ENCODE data around the gene PLIN5.
A peak's percentile ranks its signal among the peaks of the same experiment; 100 is the strongest.
"Not testable (repeated sequence)": the region's sequence is repeated elsewhere in the genome, so short reads cannot be mapped to it uniquely, and the experiment has no call there.

Gene PLIN5

DNA sequence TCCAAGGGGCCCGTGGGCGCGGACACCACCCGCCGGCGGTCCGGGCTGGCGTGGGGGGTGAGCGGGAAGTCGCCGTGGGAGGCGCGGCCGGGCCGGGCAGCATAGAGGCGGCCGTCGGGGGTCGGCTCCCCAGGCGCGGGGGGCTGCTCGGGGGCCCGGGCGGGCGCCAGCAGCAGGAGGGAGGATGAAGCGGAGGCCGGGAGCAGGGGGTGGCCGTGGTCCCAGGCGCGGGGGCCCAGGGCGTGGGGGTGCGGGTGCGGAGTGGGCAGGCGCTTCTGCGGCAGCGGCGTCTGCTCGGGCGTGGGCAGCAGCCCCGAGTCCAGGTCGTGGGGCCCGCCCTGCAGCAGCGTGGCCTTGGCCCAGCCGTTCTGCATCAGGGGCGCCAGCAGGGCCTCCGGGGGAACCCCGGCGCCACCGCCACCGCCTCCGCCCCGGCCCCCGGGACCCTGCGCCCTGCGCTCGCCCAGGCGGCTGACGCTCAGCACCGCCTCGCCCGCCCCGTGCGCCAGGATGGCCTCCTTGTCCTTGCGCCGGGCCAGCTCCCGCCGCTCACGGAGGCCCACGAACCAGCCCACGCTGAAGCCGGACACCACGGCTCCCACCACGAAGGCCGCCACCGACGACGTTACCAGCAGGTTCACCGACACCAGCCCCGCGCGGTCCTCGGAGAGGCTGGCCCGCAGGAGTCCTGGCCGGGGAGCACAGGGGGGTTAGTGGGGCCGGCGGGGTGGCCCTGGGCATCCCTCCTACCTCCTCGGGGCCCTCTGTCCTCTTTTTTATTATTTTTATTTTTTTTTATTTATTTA lies 9.0 kb upstream of the PLIN5 start:
- DNase-seq (ENCODE audit: low read depth), result no peak

DNA sequence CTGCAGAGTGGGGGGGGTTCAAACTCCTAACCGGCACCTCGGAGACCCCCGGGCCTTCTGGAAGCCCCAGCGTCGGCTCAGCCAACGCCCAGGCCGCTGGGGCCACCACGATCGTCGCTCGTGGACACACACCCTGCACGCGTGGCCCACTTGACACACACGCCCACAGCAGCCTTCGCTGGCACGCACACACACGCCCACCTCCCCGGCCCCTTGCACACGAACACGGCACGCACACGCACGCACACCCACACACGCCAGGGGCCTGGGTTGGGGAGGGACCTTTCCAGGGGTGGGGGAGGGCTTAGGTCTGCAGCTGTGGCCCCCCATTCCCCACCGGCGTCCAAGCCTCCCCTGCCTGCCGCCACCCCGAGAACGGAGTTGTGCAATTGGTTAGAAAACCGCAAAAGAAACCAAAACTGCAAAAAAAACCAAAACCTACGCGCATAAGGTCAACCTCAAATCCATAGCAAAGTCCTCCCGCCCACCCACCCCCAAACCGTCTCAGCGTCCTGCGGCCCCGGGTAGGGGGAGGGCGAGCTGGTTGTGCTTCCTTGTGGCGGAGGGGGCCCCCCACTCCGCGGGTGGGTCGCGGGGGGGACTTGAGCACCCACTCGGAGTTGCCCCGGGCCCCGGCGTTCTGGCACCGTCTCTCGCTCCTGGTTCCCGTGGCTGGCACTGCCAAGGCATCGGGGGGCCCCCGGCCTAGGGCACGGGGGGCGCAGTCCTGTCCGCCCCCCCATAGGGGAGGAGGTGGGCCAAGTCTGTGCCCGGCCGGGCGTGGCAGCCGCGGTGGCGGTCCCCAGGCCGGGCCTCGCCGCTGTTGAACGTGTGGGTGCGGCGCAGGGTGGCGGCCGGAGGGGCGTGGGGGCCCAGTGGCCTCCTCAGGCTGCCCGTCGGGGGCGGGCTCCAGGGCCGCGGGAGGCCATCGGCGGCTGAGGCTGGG lies 8.1 kb upstream of the PLIN5 start:
- DNase-seq (ENCODE audit: low read depth), result no peak

DNA sequence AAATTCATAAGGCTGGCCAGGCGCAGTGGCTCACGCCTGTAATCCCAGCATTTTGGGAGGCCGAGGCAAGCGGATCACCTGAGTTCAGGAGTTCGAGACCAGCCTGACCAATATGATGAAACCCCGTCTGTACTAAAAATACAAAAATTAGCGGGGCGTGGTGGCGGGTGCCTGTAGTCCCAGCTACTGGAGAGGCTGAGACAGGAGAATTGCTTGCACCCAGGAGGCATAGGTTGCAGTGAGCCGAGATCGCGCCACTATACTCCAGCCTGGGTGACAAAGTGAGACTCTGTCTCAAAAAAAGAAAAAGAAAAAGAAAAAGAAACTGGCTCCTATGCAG lies 6.8 kb upstream of the PLIN5 start:
- DNase-seq (ENCODE audit: low read depth), result not testable (repeated sequence)

DNA sequence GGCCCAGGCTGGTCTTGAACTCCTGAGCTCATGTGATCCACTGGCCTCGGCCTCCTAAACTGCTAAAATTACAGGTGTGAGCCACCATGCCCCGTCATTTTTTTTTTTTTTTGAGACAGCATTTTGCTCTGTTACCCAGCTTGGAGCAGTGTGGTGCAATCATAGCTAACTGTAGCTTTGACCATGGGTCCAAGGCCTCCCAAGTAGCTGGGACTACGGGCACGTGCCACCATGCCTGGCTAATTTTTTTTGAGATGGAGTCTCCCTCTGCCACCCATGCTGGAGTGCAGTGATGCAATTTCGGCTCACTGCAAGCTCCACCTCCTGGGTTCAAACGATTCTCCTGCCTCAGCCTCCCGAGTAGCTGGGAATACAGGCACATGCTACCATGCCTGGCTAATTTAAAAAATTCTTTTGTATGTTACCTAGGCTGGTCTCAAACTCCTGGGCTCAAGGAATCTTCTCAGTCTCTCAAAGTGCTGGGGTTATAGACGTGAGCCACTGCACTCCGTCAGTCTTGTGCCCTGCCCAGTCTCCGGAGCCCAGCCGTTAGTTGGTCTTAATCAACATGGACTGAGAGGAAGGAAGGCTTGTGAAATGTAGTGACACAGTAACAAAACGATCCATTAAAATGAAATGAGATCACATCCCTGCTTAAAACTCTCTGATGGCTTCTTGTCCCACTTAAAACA lies 6.2 kb upstream of the PLIN5 start:
- no peak for DNase-seq (ENCODE audit: low read depth)

DNA sequence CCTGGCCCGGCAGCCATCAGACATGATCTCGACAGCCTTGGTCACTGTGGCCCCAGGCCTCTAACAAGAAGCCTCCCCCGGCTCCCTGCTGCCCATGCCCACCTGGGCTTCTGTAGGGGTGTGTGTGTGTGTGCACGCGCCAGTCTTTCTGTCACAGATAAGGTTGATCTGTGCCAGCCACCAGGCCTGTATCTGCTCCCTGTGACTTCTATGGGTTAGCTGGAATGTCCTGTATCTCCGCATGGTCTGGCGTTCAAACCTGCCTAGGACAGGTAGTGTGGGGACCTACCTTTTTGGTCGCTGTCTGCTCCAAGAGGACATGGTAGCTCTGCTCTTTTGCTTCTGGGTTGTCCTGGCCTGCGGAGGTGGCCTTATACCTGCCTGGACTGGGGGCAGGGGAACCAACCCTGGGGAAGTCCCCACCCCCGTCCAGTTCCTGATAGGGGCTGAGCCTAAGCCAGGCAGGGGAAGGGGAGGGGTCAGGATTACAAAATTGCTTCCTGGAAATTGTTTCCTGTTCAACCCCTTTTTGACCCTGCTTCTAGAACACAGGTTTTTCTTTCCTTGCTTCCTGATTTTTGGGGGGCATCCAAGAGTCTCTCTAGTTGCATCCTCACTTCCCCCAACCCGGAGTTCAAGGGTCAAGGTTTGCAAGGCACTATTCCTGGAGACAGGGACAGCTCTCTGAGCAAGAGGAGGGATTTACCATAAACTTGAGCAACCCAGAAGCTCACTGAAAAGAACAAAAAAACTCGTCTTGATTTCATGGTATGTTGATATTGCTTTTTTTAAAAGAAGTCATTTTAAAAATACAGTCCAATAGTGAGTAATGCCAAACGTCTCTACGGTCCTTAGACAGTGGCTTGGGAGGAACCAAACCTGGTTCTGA lies 4.9 kb upstream of the PLIN5 start, which contains the start of gene LRG1:
LRG1 (minus strand) TSS at position 344 of the 889 bp plus-strand sequence; CDS start at position 321, 23 bp downstream.
- DNase-seq (ENCODE audit: low read depth), result no peak

DNA sequence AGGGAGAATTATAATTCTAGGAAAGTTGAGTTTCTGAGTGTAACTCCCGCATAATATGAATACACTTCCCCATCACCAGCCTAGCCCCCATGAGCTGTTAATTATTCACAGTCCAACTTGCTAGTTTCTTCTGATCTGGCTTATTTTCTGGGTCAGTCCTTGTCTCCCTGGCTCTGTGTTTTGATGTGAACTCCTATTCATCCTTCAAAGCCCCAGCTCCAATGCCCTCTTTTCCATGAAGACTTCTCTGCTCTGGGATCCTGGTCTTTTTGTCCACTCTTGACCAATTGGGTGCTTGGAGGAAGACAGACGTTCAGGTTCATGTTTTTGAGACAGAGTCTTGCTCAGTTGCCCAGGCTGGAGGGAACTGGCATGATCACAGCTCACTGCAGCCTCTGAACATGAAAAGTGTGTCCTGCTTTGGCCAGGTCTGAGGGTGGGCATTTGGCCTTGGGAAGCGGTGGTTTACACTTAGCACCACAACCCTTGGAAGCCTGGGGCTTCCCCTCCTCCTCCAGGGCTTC lies 4.2 kb upstream of the PLIN5 start:
- DNase-seq (ENCODE audit: low read depth), result no peak

DNA sequence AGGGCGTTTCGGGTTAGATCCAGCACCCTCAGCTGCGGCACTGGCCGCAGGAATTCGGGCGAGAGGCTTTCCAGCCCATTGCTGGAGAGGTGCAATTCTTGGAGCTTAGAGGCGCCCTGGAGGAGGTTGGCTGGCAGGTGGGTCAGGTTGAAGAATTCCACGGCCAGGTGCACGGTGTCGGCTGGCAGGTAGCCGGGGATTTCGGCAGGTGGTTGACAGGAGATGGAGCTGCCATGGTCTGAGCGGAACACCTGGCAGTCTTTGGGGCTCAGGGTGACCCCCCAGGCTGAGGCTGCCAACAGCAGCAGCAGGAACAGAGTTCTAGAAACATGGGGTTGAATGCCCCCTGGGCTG lies 3.6 kb upstream of the PLIN5 start:
- no peak for DNase-seq (ENCODE audit: low read depth)

DNA sequence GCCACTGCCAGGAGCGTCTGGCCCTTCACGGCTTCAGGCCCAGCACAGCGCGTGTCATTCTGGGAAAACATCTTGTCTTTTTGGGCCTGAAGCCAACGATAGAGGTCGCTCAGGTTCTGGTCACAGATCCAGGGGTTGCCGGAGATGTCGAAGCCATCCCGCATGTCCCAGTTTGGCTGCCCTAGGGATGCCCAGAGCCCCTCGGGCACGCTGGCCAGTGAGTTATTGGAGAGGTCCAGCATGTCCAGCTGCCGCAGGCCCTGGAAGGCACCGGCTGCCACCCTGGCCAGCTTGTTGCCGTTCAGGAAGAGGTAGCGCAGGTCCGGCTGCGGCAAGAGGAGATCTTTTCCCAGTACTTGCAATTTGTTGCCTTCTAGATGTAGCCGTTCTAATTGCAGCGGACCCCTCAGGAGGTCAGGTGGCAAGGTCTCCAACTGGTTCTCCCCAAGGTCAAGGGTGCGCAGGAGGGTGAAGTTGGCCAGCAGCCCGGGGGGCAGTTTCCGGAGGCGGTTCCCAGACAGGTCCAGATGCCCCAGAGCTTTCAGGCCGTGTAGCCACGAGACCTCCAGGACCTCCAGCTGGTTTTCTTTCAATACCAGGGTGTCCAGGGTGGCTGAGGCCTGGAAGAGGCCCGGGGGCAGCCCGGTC lies 3.1 kb upstream of the PLIN5 start:
- DNase-seq (ENCODE audit: low read depth), result no peak

DNA sequence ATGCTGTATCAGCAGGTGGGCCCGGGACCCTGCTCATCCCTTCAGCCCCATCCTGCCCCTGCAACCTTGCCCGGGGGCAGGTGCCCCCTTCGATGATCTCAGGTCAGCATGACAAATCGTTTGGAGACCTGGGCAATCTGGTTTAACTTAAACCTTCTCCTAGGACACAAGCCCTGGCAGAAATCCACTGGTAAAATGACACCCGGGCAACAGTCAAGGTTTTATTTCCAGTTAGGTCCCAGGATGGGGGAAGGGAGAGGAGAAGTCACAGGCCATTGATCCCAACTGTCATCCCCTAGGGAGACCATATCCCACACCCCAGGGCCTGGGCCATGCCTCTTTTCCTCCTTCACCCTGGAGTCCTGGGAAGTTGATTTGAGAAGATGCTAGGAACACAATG lies 1.8 kb upstream of the PLIN5 start:
- DNase-seq (ENCODE audit: low read depth), result no peak

DNA sequence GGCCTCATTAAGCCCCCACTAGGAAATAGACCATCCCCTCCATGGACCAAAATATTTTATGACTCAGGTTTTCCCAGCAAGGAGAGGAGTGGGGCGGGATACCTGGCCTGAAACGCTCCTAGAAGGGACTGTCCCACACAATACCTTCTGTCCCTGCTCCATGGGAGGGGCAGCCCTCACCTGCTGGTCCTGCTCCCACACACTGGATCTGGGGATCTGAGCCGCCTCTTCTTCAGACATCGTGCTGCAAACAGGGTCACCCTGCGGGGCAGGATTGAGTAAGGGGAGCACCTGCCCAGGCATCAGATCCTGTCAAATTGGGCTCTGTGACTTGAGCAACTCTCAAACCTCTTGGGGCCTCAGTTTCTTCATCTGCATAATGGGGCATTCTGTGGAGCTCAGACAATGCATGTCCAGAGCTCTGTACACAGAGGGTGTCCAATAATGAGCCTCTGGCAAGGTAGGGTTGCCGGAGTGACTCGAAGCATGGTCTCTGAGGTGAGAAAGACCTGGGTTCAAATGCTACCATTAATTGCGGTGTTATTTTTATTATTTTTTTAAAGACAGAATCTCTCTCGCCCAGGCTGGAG lies 1.1 kb downstream of the PLIN5 start:
- no peak for DNase-seq (ENCODE audit: low read depth)

DNA sequence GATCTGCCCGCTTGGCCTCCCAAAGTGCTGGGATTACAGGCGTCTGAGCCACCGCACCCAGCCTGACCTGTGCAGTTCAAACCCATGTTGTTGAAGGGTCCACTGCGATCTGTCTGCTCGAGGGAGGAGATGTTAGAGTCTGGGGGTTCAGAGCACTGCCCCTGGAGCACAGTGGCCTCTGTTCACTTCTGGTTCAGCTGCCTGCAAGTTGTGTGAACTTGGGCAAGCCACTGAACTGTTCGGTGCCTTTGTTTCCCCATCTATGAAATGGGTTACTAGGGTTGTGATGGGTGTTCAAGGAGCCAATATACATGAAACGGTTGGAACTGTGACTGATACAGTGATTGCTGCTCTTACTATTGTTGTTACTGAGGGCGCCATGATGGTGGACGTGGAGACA lies 1.7 kb downstream of the PLIN5 start:
- no peak for DNase-seq (ENCODE audit: low read depth)

DNA sequence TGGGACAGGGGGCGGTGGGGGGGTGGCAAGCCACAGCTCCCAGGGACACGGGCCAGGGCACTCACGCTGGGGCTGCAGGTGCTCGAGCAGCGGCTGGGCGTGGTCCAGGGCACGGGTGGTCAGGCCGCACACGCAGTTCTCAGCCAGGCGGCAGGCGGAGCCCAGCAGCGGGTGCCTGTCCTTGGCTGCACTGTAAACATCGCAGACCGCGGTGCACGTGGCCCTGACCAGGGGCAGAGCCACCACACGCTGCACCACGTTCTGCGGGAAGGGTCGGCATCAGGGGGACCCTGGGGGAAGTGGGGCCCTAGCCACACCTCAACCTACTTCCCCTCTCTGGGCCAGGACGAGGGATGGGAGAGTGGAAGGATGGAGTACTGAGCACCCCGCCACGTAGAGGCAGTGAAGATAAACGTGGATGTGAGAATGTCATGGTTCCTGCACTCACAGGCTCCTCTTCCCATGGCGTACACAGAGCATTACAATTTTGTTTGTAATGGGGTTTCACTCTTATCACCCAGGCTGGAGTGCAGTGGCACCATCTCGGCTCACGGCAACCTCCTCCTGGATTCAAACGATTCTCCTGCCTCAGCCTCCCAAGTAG lies 3.4 kb downstream of the PLIN5 start:
- no peak for DNase-seq (ENCODE audit: low read depth)

DNA sequence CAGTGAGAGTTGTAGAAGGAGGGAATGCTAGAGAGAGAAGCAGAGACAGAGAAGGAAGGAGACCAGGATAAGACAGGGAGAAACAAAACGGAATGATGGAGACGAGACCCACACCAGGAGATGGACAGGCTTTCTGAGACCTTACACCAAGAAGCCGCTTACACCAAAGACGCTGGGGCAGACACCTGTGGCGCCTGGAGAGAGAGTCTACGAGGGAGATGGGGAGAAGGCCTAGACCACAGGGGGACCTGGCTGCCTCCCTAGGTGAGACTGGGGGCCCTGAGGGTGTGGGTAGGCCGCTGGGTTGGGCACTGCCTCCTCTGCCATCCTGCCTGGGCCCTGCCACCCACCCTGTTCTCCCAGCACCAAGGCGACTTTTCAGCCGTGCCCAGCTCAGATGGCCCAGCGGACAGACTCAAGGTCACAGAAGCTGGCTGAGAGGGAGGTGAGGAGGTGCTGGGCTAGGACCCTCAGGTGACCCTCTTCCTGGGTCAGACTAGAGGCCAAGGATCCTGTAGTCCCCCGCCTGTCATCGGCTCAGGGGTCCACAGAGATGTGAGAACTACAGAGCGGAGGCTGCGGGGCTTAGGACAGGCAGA lies 5.0 kb downstream of the PLIN5 start:
- no peak for DNase-seq (ENCODE audit: low read depth)

DNA sequence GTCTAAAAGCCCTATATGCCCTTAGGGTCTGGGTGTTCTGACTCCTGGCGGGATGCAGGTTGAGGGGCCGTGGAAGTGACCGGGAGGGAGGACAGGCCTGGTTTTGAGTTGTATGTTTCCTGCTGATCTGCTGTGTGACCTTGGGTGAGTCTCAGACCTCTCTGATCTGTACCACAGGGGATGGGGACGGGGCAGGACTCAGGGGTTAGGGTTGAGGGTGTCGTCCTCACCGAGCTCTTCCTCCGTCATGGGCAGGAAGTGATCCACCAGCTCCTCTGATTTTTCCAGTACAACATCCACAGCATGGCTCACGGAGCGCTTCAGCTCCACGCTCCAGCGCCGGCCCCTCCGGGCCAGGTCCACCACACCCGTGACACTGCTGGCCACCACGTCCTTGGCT lies 6.2 kb downstream of the PLIN5 start:
- no peak for DNase-seq (ENCODE audit: low read depth)

DNA sequence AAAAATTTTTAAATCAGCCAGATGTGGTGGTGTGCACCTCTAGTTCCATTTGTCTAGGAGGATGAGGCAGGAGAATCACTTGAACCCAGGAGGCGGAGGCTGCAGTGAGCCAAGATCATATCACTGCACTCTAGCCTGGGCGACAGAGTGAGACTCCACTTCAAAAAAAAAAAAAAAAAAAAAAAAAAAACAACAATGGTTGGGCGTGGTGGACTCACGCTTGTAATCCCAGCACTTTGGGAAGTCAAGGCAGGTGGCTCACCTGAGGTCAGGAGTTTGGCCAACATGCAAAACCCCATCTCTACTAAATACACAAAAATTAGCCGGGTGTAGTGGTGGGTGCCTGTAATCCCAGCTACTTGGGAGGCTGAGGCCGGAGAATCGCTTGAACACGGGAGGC lies 7.6 kb downstream of the PLIN5 start:
- not testable (repeated sequence) for DNase-seq (ENCODE audit: low read depth)

DNA sequence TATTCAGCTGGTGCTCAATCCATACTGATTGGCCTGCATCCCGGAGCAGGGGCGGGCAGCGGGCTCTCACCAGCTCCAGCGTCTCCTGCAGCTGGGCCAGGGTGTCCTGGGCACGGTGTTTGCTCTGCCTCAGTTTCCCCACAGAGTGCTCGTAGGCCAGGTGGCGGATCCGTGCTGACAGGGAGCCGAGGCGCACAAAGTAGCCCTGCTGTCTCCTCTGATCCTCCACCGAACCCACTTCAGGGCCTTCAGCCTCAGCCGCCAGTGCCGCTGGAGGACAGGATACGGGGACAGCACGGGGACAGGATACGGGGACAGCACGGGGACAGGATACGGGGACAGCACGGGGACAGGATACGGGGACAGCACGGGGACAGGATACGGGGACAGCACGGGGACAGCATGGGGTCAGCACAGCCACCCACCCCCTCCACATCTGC lies 9.4 kb downstream of the PLIN5 start:
- DNase-seq (ENCODE audit: low read depth), result no peak

DNA sequence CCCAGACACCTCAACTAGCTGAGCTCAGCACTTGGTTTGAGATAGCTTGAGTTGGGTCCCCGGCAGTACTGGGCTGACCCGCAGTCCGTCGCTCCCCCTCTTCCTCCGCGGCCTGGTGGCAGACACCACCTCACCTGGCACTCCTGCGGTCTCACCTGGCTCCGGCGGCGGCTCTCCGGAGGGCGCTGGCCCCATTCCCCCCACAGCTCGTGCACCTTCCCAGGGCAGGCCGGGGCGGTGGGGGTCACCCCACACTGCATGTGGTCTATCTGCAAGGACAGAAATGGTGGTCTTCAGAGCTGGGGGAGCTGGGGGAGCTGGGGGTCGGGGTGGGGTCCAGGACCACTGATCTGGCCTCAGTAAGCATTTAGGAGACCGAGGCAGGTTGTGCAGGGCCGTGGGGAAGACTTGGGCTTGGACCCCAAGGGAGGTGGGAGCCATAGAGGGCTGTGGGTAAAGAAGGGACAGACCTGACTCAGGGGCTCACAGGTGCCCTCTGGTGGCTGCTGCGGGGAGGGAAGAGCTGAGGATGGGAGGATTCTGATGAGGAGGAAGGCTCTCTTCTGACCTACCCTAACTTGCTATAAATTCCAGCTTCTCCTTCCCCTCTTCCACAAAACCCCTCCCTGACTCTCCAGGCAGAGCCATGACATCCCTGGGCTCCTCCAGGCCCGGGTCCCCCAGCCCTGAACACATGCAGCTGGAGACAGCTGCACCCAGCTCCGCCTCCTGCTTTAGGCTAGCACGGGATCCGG lies 10.0 kb downstream of the PLIN5 start:
- peak; percentile 53 for DNase-seq (ENCODE audit: low read depth)

DNA sequence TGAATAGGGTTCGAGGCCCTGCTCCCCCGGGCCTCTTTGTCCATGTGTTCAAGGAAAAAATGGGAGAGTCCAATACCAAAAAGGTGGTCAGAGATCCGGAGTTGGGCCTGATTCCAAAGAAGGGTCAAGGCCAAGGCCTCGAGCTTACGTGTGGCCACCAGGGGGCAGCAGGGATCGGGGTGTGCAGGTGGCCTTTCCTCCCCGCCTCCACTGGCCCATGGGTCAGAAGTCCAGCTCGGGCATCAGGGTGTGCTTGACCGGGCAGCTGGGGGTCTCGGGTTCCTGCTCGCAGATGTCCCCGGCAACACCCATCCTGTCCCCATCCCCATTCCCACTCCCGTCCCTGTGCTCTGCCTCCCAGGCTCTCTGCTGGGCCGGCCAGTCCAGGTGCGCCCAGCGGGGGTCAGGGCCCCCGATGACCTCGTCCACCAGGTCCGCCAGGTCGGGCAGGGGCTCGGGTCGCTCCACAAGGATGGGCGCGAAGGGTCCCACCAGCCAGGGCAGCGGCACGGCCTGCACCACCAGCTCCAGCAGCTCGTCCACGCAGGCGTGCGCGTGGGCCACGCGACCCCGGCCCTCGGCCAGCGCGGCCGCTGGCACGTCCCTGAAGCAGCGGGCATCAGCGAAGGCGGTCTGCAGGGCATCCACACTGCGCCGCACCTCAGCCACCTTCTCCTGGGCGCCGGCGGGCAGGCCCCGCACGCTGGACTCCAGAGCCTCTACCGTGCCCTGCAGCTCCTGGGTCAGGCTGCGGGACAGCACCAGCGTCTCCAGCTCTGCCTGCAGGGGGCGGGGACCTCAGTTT lies 11.5 kb downstream of the PLIN5 start:
- no peak for DNase-seq (ENCODE audit: low read depth)
